Measurements from ENCODE around the gene RHOV.

RHOV gene

DNA sequence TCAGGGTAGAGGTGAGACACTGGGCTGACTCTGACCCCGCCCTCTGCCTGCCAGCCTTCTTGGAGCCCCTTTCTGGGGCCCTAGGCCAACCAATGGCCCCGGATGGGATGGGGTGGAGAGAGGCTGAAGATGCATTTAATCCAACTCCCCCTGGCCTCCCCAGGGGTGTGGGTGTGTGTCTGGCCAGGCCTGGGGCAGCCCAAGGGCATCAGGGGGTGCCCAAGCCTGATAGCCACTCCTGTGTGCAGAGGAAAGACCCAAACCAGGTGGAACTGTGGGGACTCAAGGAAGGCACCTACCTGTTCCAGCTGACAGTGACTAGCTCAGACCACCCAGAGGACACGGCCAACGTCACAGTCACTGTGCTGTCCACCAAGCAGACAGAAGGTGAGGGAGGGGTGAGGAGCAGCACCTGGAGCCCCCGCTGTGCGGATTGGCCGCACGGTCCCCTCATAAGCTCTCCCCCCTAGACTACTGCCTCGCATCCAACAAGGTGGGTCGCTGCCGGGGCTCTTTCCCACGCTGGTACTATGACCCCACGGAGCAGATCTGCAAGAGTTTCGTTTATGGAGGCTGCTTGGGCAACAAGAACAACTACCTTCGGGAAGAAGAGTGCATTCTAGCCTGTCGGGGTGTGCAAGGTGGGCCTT is 20.7 kb downstream of the RHOV start:
- H4K20me1 ChIP-seq (ENCODE audit: control insufficient read depth, insufficient read depth, low read depth, low read length), result no peaks in the 10 kb centered on the region
- no peak overlapping the region for H3K4me2 ChIP-seq (ENCODE audit: low read length)
- H3K9me3 ChIP-seq (ENCODE audit: control insufficient read depth, insufficient read depth, low read length), result no peaks in the 10 kb centered on the region
- H3K27me3 ChIP-seq (ENCODE audit: control insufficient read depth, low read length), result no peaks in the 10 kb centered on the region
- no peak overlapping the region for H3K27ac ChIP-seq (ENCODE audit: low read depth, low read length)
- no peaks in the 10 kb centered on the region for H3K9me2 ChIP-seq (replicated peaks; ENCODE audit: control insufficient read depth, low read length)
- TF ChIP-seq CTCF (IDR thresholded peaks at IDR 0.05; ENCODE audit: low read depth, low read length, poor library complexity, severe bottlenecking) (no peak), EZH2phosphoT487 (IDR thresholded peaks at IDR 0.05; ENCODE audit: borderline replicate concordance, low read length) (no peak)
- H3K79me2 ChIP-seq (ENCODE audit: control insufficient read depth, low read length), result no peaks in the 10 kb centered on the region
- peaks cover 4% of the 10 kb centered on the region for H3K4me1 ChIP-seq (ENCODE audit: control insufficient read depth, low read length)
- H3F3A ChIP-seq (ENCODE audit: control insufficient read depth, insufficient read depth), result no peaks in the 10 kb centered on the region
- no peaks in the 10 kb centered on the region for H3K36me3 ChIP-seq (ENCODE audit: control insufficient read depth, low read length)
- no peak overlapping the region for H3K4me3 ChIP-seq (ENCODE audit: low read length)

GRCh38 chr15:40852529-40852928 is 21.5 kb downstream of the RHOV start:
- Histone ChIP-seq H3K9me2 (replicated peaks; ENCODE audit: control insufficient read depth, low read length) (no peaks in the 10 kb centered on the region), H3K4me2 (ENCODE audit: low read length) (no peak overlapping the region), H3K27me3 (ENCODE audit: control insufficient read depth, low read length) (no peaks in the 10 kb centered on the region), H3F3A (ENCODE audit: control insufficient read depth, insufficient read depth) (peaks cover 3% of the 10 kb centered on the region; the same call in 1 of the 2 replicates), H3K4me1 (ENCODE audit: control insufficient read depth, low read length) (peaks cover 7% of the 10 kb centered on the region), H3K9me3 (ENCODE audit: control insufficient read depth, insufficient read depth, low read length) (no peaks in the 10 kb centered on the region), H3K36me3 (ENCODE audit: control insufficient read depth, low read length) (no peaks in the 10 kb centered on the region), H4K20me1 (ENCODE audit: control insufficient read depth, insufficient read depth, low read depth, low read length) (no peaks in the 10 kb centered on the region), H3K79me2 (ENCODE audit: control insufficient read depth, low read length) (no peaks in the 10 kb centered on the region), H3K4me3 (ENCODE audit: low read length) (no peak overlapping the region), H3K27ac (ENCODE audit: low read depth, low read length) (no peak overlapping the region)
- TF ChIP-seq EZH2phosphoT487 (IDR thresholded peaks at IDR 0.05; ENCODE audit: borderline replicate concordance, low read length), result no peak
- TF ChIP-seq CTCF (IDR thresholded peaks at IDR 0.05; ENCODE audit: low read depth, low read length, poor library complexity, severe bottlenecking), result no peak

- TF ChIP-seq CTCF (IDR thresholded peaks at IDR 0.05; ENCODE audit: low read depth, low read length, poor library complexity, severe bottlenecking) (no peak), EZH2phosphoT487 (IDR thresholded peaks at IDR 0.05; ENCODE audit: borderline replicate concordance, low read length) (no peak)
- Histone ChIP-seq H3K27me3 (ENCODE audit: control insufficient read depth, low read length) (no peaks in the 10 kb centered on the region), H3K79me2 (ENCODE audit: control insufficient read depth, low read length) (peaks cover 2% of the 10 kb centered on the region; the same call in 1 of the 2 replicates), H3K27ac (ENCODE audit: low read depth, low read length) (no peak overlapping the region), H3K4me3 (ENCODE audit: low read length) (no peak overlapping the region), H3K9me2 (replicated peaks; ENCODE audit: control insufficient read depth, low read length) (no peaks in the 10 kb centered on the region), H3K9me3 (ENCODE audit: control insufficient read depth, insufficient read depth, low read length) (no peaks in the 10 kb centered on the region), H3K4me1 (ENCODE audit: control insufficient read depth, low read length) (peaks cover 25% of the 10 kb centered on the region), H3K4me2 (ENCODE audit: low read length) (no peak overlapping the region), H4K20me1 (ENCODE audit: control insufficient read depth, insufficient read depth, low read depth, low read length) (no peaks in the 10 kb centered on the region), H3F3A (ENCODE audit: control insufficient read depth, insufficient read depth) (peaks cover 3% of the 10 kb centered on the region; the same call in 1 of the 2 replicates), H3K36me3 (ENCODE audit: control insufficient read depth, low read length) (no peaks in the 10 kb centered on the region)
Measured at GRCh38 chr15:40850576-40851112, 23.4 kb downstream of the RHOV start.
